KMS-11 (cell line): ENCODE measurements around the gene PSENEN.

Source experiments
- H2AFZ ChIP-seq: fragments of 200-600 bp; sonication (generic); 2 replicates; pipeline ENCODE4 v1.6.1; 2016; ENCODE audit warnings: antibody characterized with exemption, mixed run types, low read depth
- H3K27ac ChIP-seq: fragments of 200-600 bp; sonication (generic); 2 replicates; pipeline ENCODE4 v1.6.1; 2016; ENCODE audit warnings: mild to moderate bottlenecking, mixed run types
- H3K27me3 ChIP-seq: fragments of 200-600 bp; sonication (generic); 2 replicates; pipeline ENCODE4 v1.6.1; 2017; ENCODE audit warnings: mild to moderate bottlenecking, low read depth, mixed run types, moderate library complexity; ENCODE audit not compliant: insufficient read depth
- H3K36me3 ChIP-seq: fragments of 200-600 bp; sonication (generic); 2 replicates; pipeline ENCODE4 v1.6.1; 2017; ENCODE audit warnings: mild to moderate bottlenecking, mixed run types; ENCODE audit not compliant: insufficient read depth
- H3K4me1 ChIP-seq: fragments of 200-600 bp; sonication (generic); 2 replicates; pipeline ENCODE4 v1.6.1; 2016; ENCODE audit warnings: mild to moderate bottlenecking, low read depth, mixed run types; ENCODE audit not compliant: poor library complexity, severe bottlenecking
- H3K4me2 ChIP-seq: fragments of 200-600 bp; sonication (generic); 2 replicates; pipeline ENCODE4 v1.7.0; 2016; ENCODE audit warnings: mild to moderate bottlenecking, mixed run types
- H3K4me3 ChIP-seq: fragments of 200-600 bp; sonication (generic); IDR thresholded peaks from 2 replicates; pipeline ENCODE4 v1.6.1; 2017; ENCODE audit warnings: low read depth, low read length, mixed read lengths; ENCODE audit not compliant: insufficient read depth
- H3K79me2 ChIP-seq: fragments of 200-600 bp; sonication (generic); 2 replicates; pipeline ENCODE4 v1.6.1; 2016; ENCODE audit warnings: low read depth, mixed run types; ENCODE audit not compliant: insufficient read depth
- H3K9ac ChIP-seq: fragments of 200-600 bp; sonication (generic); 2 replicates; pipeline ENCODE4 v1.6.1; 2016; ENCODE audit warnings: mild to moderate bottlenecking, mixed run types
- H4K20me1 ChIP-seq: fragments of 200-600 bp; sonication (generic); 2 replicates; pipeline ENCODE4 v1.6.1; 2016; ENCODE audit warnings: mild to moderate bottlenecking, mixed run types; ENCODE audit not compliant: insufficient read depth
- CTCF ChIP-seq: fragments of 200-600 bp; sonication (generic); conservative IDR thresholded peaks from 2 replicates; pipeline ENCODE4 v1.6.1; 2017; ENCODE audit warnings: low read depth, mild to moderate bottlenecking, antibody characterized with exemption, low read length, moderate library complexity, mixed read lengths

PSENEN gene

GRCh38 chr19:35703343-35703742, 42.1 kb upstream of the PSENEN start:
- H3K79me2 ChIP-seq = no peaks in the 10 kb centered on the region
- no peak overlapping the region for H3K4me3 ChIP-seq
- peak overlapping the region; percentile 43; the same call in 1 of the 2 replicates for H3K4me2 ChIP-seq
- peaks cover 25% of the 10 kb centered on the region for H3K27me3 ChIP-seq
- no peak overlapping the region for H2AFZ ChIP-seq
- no peaks in the 10 kb centered on the region for H3K4me1 ChIP-seq
- H3K27ac ChIP-seq = no peak overlapping the region
- no peaks in the 10 kb centered on the region for H3K36me3 ChIP-seq
- no peaks in the 10 kb centered on the region for H4K20me1 ChIP-seq
- no peak for TF ChIP-seq CTCF
- no peak overlapping the region for H3K9ac ChIP-seq

GRCh38 chr19:35704218-35704617, 41.2 kb upstream of the PSENEN start, which contains the start of gene ZBTB32:
TSS of gene ZBTB32 (plus strand) at chr19:35704558. CDS start at chr19:35714627, 10,069 bp downstream.
- H2AFZ ChIP-seq = no peak within 1 kb of the TSS
- H3K27me3 ChIP-seq = peaks cover 33% of the 10 kb centered on the region
- no peak for TF ChIP-seq CTCF
- H3K9ac ChIP-seq = no peak within 1 kb of the TSS
- no peak within 1 kb of the TSS for H3K4me3 ChIP-seq
- H3K36me3 ChIP-seq = no peaks in the 10 kb centered on the region
- no peak within 1 kb of the TSS for H3K27ac ChIP-seq
- no peak within 1 kb of the TSS for H3K4me2 ChIP-seq
- no peaks in the 10 kb centered on the region for H3K79me2 ChIP-seq
- no peaks in the 10 kb centered on the region for H3K4me1 ChIP-seq
- no peaks in the 10 kb centered on the region for H4K20me1 ChIP-seq

GRCh38 chr19:35708391-35708790, 37.1 kb upstream of the PSENEN start:
- no peak overlapping the region for H2AFZ ChIP-seq
- no peak overlapping the region for H3K27ac ChIP-seq
- no peaks in the 10 kb centered on the region for H3K79me2 ChIP-seq
- no peak for TF ChIP-seq CTCF
- no peaks in the 10 kb centered on the region for H3K4me1 ChIP-seq
- H3K4me2 ChIP-seq = no peak overlapping the region
- peaks cover 27% of the 10 kb centered on the region for H3K27me3 ChIP-seq
- no peaks in the 10 kb centered on the region for H4K20me1 ChIP-seq
- no peak overlapping the region for H3K9ac ChIP-seq
- no peak overlapping the region for H3K4me3 ChIP-seq
- no peaks in the 10 kb centered on the region for H3K36me3 ChIP-seq

GRCh38 chr19:35710784-35711723, 34.4 kb upstream of the PSENEN start:
- Histone ChIP-seq H3K9ac (no peak overlapping the region), H3K27me3 (peaks cover 33% of the 10 kb centered on the region), H3K4me2 (no peak overlapping the region)

More at GRCh38 chr19:35710784-35711723, 34.4 kb upstream of the PSENEN start:
- no peaks in the 10 kb centered on the region for H3K36me3 ChIP-seq
- H3K27ac ChIP-seq = no peak overlapping the region
- TF ChIP-seq CTCF = no peak
- no peaks in the 10 kb centered on the region for H4K20me1 ChIP-seq
- H3K4me3 ChIP-seq = no peak overlapping the region
- no peaks in the 10 kb centered on the region for H3K79me2 ChIP-seq
- H3K4me1 ChIP-seq = peaks cover 4% of the 10 kb centered on the region
- H2AFZ ChIP-seq = no peak overlapping the region
